ENCODE data around the gene CLDN3. TPM values are rescaled to one million over a fixed set of nuclear protein-coding genes. Genes with fewer than 3 reads are reported as not detected.

CLDN3 gene
- total and polyA plus RNA-seq, 9 of the 15 experiments (the other 6 are each of a cell fraction or from before 2014, with no cell fraction given): 0.29 TPM; not detected in 8

DNA sequence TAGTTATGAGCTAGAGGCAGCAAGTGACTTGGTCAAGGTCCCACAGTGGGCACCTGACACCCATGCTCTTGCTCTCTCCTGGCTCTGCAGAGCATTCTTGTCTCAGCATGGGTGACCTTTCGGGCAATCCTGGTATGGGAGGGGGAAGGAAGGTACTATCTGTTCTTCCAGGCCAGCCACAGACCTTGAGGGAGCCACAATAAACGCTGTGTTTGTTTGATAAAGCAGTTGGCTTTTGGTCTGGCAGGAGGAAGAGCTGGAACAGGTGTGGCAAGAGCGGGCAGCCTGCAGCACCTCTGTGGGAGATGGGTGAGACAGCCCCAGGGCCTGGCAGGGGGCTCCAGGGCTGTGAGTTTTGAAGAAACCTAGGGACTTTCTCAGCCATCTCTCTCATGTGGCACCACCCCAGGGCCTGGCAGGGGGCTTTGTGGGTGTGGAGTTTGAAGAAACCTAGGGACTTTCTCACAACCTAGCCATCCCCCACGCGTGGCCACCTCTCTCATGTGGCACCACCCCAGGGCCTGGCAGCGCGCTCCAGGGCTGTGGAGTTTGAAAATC lies 11.4 kb downstream of the CLDN3 start (continued):
- TF ChIP-seq TFAM (CRISPR knock-in tag; conservative IDR thresholded peaks at IDR 0.05) (no peak), ZNF23 (CRISPR knock-in tag; IDR thresholded peaks at IDR 0.05) (no peak), PHF21A (IDR thresholded peaks at IDR 0.05; ENCODE audit: borderline replicate concordance, low read depth) (no peak), POLR2G (IDR thresholded peaks at IDR 0.05; ENCODE audit: low read depth, low read length) (no peak), ZNF75A (CRISPR knock-in tag; IDR thresholded peaks at IDR 0.05) (no peak), TEAD4 (IDR thresholded peaks at IDR 0.05; ENCODE audit: low read length) (peak; percentile 90), TEAD4 (CRISPR knock-in tag; IDR thresholded peaks at IDR 0.05; ENCODE audit: borderline replicate concordance) (no peak), HDAC8 (tag; IDR thresholded peaks at IDR 0.05) (no peak), CC2D1A (IDR thresholded peaks at IDR 0.05) (no peak), ESRRA (IDR thresholded peaks at IDR 0.05; ENCODE audit: borderline replicate concordance, low read depth) (peak; percentile 17; the same call in 1 of the 2 replicates), CBX1 (IDR thresholded peaks at IDR 0.05; ENCODE audit: low read depth) (no peak), MCM7 (IDR thresholded peaks at IDR 0.05) (no peak), NCOR1 (IDR thresholded peaks at IDR 0.05) (peak; percentile 85), ARID1B (IDR thresholded peaks at IDR 0.05) (peak; percentile 85), MEF2A (IDR thresholded peaks at IDR 0.05; ENCODE audit: control insufficient read depth, low read depth, low read length) (no peak), BHLHE40 (IDR thresholded peaks at IDR 0.05; ENCODE audit: low read length) (no peak), TEAD1 (CRISPR knock-in tag; IDR thresholded peaks at IDR 0.05) (no peak), ZNF780A (CRISPR knock-in tag; IDR thresholded peaks at IDR 0.05) (no peak)
- TF ChIP-seq, protein P1, sequence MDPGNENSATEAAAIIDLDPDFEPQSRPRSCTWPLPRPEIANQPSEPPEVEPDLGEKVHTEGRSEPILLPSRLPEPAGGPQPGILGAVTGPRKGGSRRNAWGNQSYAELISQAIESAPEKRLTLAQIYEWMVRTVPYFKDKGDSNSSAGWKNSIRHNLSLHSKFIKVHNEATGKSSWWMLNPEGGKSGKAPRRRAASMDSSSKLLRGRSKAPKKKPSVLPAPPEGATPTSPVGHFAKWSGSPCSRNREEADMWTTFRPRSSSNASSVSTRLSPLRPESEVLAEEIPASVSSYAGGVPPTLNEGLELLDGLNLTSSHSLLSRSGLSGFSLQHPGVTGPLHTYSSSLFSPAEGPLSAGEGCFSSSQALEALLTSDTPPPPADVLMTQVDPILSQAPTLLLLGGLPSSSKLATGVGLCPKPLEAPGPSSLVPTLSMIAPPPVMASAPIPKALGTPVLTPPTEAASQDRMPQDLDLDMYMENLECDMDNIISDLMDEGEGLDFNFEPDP (CRISPR knock-in tag; IDR thresholded peaks at IDR 0.05): no peak
- TF ChIP-seq, protein P2, sequence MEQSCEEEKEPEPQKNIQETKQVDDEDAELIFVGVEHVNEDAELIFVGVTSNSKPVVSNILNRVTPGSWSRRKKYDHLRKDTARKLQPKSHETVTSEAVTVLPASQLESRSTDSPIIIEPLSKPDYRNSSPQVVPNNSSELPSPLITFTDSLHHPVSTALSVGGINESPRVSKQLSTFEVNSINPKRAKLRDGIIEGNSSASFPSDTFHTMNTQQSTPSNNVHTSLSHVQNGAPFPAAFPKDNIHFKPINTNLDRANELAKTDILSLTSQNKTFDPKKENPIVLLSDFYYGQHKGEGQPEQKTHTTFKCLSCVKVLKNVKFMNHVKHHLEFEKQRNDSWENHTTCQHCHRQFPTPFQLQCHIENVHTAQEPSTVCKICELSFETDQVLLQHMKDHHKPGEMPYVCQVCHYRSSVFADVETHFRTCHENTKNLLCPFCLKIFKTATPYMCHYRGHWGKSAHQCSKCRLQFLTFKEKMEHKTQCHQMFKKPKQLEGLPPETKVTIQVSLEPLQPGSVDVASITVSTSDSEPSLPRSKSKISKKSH (CRISPR knock-in tag; IDR thresholded peaks at IDR 0.05): no peak
- TF ChIP-seq, protein P3, sequence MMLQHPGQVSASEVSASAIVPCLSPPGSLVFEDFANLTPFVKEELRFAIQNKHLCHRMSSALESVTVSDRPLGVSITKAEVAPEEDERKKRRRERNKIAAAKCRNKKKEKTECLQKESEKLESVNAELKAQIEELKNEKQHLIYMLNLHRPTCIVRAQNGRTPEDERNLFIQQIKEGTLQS (IDR thresholded peaks at IDR 0.05): no peak
- TF ChIP-seq, protein P3 (CRISPR knock-in tag; conservative IDR thresholded peaks at IDR 0.05): no peak
- TF ChIP-seq, protein P4, sequence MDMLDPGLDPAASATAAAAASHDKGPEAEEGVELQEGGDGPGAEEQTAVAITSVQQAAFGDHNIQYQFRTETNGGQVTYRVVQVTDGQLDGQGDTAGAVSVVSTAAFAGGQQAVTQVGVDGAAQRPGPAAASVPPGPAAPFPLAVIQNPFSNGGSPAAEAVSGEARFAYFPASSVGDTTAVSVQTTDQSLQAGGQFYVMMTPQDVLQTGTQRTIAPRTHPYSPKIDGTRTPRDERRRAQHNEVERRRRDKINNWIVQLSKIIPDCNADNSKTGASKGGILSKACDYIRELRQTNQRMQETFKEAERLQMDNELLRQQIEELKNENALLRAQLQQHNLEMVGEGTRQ (CRISPR knock-in tag; IDR thresholded peaks at IDR 0.05): no peak
- TF ChIP-seq, protein P5, sequence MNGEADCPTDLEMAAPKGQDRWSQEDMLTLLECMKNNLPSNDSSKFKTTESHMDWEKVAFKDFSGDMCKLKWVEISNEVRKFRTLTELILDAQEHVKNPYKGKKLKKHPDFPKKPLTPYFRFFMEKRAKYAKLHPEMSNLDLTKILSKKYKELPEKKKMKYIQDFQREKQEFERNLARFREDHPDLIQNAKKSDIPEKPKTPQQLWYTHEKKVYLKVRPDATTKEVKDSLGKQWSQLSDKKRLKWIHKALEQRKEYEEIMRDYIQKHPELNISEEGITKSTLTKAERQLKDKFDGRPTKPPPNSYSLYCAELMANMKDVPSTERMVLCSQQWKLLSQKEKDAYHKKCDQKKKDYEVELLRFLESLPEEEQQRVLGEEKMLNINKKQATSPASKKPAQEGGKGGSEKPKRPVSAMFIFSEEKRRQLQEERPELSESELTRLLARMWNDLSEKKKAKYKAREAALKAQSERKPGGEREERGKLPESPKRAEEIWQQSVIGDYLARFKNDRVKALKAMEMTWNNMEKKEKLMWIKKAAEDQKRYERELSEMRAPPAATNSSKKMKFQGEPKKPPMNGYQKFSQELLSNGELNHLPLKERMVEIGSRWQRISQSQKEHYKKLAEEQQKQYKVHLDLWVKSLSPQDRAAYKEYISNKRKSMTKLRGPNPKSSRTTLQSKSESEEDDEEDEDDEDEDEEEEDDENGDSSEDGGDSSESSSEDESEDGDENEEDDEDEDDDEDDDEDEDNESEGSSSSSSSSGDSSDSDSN (IDR thresholded peaks at IDR 0.05; ENCODE audit: borderline replicate concordance in 1 of 2, low read depth in 2 of 2, low read length in 2 of 2): no peak
